GM18499 (cell line): ENCODE data around the gene IRF5.

Source experiments
- ATAC-seq: cut with Tn5 transposase; IDR thresholded peaks from one replicate; pipeline ENCODE4 v1.9.1; 2021; ENCODE audit warnings: moderate number of reproducible peaks; ENCODE audit not compliant: insufficient read depth, unreplicated experiment

The IRF5 gene

DNA sequence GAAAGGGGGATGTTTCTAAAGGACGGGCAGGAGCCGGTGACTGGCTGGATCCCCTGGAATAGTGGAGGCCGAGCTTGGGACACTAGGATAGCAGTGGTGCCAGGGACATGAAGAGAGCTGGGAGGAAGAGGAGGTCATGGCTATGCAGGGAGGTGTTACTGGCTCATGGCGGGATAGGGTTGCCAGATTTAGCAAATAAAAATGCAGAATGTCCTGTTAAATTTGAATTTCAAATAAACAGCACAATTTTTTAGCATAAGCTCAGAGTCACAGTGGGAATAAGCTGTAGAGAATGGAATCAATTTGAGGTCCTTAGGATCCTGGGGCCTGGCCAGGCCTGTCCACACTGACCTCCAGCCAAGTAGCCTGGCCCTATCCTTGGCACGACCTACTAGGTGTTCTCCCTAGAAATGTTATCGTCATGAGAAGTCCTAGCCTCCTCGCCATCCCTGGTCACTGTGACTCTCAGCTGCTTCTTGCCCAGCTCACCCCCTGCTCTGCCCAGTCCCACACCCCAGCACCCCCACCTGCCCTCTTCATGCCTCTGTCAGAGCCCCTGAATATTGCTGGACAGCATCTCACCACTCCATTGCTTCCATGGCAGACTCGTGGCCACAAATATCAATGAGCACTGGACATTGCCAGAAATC is 19.6 kb upstream of the IRF5 start:
- ATAC-seq: no peak

- ATAC-seq: no peak
Measured at GRCh38 chr7:128919241-128919640, 18.5 kb upstream of the IRF5 start.

DNA sequence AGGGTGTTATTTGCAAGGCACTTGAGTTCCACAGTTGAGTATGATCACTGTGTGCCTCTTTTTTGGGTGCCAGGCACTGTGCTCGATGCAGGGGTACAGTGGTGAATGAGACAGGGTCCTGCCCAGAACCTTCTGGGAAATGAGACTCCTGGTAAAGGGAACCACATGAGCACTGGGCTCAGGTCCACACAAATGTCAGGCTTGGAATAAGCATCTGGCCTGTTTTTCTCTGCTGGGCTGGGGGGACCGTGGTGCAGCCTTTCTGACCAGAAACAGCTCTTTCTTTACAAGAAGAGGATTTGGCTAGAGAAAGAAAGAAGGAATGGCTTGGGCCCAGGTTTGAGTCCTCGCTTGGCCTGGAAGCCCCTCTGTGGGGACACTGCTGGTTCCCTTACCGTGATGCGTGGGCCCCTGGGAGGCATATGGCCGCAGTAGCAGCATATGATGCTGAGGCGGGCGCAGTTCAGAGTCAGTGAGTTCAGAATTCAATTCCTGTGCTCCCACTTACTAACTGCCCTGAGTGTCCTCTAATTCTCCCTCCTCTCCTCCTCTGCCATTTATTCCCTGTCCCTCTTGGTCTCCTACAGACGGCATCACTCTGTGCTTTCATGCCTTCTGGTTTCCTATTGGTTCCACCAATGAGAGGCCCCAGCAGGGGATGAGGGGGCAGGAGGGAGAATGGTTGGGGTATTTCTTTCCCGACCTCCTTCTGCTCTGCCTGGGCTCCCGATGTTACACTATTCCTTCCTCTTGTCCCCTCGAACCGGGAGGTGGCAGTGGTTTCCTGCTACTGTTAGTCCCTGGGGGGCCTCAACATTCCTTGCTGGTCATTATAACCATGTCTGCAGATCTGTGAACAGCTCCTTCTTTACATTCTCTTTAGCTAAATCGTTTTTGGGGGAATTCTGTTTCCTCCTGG is 17.6 kb upstream of the IRF5 start:
- no peak for ATAC-seq

DNA sequence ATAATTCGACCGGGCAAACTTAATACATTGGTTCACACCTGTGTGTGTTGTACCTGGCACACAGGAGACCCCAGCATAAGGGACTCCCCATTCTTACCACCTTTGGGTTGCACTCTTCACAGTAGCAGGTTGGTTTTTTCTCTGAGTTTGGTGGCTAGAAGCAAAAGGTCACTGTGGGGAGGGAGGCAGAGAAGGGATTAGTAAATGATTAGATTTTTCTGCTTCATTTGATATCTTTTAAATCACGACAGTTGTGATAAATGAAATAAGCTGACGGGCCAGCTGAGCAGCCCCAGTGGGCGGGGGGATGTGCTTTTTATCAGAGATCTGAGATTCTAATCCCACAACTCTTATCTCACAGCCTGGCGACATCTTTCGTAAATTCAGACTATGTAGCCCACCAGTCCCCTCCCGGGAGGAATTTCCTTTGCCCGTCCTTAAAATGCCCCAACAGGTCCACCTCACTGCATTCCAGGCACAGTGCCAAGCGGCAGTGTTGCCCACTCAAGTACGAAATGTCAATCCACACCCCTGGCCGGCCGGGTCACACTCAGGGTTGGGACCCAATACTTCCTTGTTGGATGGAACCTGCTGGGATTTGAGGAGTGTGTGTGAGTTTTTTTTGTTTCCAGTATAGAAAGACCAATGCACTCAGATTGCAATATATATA is 16.7 kb upstream of the IRF5 start:
- no peak for ATAC-seq

DNA sequence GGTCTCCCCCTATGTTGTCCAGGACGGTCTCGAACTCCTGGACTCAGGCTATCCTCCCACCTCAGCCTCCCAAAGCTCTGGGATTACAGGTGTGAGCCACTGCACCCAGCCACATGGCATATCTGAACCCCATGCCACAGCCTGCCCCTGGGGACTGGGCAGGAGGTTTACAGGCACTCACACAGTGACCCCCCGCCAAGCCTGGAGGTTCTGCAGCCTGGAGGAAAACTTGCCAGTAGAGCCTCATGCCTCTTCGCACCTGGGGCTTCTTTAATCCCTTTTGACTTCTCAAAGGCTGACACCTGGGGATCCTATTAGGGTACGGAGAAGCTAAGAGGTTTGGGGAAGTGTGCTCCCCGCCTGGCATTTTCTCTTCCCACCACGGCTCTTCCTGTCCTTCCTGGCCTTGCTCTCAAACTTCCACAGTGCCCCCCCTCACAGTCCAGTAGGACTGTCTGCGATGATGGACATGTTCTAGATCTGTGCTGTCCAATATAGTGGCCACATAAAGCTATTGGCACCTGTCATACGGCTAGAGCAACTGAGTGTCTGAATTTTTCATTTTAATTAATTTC is 15.8 kb upstream of the IRF5 start:
- no peak for ATAC-seq

DNA sequence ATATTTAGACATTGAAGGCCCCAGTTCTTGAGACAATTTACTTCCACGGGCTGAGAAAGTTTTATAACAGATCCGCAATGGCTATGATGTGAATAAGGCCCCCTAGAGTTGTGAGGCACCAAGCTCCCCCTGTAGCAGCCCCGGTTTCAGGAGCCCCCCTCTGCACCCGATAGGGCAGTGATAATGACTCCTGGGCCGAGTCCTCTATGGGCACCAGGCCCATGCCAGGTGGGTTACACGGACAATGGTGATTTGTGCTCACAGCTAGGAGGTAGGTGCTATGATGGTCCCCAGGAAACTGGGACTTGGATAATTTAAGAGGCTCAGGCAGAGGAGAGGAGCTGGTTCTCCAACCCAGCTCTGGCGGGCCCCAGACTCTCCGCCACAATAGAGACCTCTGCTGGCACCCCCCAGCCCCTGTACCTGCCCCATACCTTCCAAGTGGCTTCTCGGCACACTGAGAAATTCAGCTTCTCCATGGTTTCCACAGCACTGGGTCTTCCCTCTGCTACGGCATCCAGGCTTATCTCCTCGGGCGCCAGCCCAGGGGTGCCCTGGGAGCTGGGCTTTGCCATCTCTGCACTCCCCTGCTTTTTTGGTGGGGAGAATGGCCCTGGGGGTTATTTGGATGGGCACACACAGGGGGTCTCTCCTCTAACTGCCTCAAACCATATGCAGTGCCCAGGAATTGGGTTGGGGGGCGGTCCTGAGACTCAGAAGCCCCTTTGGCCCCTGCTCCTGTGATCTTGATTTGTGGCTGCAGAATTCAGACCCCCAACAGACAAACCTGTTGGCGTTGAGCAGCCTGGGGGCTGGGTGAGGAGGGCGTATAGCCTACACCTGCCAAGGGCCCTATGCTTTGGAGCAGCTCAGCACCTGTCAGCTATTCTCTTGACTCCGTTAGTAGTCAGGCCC is 15.0 kb upstream of the IRF5 start:
- ATAC-seq: no peak

- no peak for ATAC-seq
Measured at GRCh38 chr7:128923411-128923800, 14.3 kb upstream of the IRF5 start.

GRCh38 chr7:128924707-128925588 is 12.8 kb upstream of the IRF5 start:
- ATAC-seq: no peak

- no peak for ATAC-seq
Measured at GRCh38 chr7:128928159-128928813, 9.4 kb upstream of the IRF5 start.

GRCh38 chr7:128928882-128929788 is 8.6 kb upstream of the IRF5 start:
- ATAC-seq: no peak

DNA sequence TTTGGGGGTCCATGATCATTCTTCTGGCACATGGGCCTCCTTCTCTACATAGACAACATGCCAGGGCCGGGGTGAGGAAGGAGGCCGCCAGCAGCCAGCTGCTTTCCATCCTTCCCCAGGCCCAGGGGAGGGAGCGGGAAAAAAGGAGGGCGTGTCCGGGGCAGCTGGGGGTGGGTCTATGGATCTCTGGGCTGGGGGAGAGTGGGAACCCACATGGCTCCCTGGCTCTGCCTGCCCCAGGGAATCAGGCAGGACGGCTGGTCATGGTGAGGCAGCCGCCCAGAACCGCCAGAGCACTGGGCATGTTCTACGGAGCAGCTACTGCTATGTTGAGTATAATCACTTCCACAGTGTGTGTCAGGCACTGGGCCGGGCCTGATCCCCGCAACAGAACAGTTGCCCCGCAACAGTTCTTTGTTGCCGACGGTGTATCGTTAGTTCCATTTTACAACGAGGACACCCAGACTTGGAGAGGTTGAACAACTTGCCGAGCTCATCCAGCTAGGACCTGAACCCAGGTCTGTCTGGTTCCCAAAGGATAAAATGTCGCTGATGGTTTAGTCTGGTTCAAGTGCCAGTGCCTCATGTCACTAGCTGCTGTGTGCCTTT is 6.4 kb upstream of the IRF5 start:
- ATAC-seq: no peak

- no peak for ATAC-seq
Measured at GRCh38 chr7:128931965-128932861, 5.5 kb upstream of the IRF5 start.

DNA sequence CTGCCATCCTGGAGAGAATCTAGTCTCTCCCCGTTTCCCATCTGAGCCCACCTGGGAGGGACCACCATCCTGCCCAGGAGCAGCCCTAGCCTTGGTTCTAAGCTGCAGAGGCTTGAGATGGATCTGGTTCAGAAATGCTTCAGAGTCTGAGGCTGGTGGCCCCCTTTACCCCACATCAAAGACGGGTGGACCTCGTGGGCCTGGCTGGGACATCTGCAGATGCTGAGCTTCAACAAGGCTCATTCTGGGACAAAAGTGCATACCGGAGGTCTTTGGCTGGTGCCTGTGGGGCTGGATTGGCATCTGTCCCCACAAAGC is 4.9 kb upstream of the IRF5 start:
- no peak for ATAC-seq

DNA sequence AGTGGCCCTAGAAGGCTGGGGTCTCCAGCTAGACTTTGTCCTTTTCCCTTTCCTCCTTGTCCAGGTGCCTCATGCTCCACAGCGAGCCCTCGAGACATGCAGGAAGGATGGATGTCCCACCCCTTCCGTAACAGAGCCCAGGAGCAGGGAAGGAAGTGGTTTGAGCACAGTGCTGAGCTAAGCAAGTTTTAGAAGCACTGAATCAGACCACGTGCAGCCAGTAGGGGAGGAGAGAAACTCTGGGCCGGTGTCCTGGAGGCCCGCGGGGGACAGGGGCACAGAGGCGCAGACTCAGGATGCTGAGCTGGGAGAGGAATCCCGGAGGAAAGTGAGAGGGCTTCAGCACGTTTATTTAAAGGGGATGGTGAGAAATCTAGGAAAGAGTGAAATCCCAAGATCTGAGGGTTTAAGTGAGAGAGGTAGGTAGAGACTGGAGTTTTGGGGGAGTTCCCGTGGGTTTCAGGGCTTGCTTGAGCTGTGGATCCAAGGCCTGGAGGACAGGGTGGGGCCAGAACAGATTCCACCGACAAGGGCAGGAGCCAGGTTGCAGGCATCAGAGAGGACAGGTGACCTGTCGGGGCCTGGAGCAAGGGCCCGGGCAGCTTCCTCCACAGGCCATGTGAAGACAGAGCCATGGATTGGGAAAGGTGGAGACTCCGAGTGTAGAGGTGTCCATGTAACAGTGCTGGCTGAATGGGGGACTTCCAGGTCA is 4.4 kb upstream of the IRF5 start:
- ATAC-seq: peak; percentile 30
